HG03159 (cell line): ENCODE results near the gene SPEF1.
"Not testable (repeated sequence)": the region's sequence is repeated elsewhere in the genome, so short reads cannot be mapped to it uniquely, and the experiment has no call there.

ENCODE experiments used
- ATAC-seq: cut with Tn5 transposase; IDR thresholded peaks from one replicate; pipeline ENCODE4 v1.9.1; 2021; ENCODE audit warnings: mild to moderate bottlenecking, moderate library complexity; ENCODE audit not compliant: unreplicated experiment

Gene SPEF1, protein sequence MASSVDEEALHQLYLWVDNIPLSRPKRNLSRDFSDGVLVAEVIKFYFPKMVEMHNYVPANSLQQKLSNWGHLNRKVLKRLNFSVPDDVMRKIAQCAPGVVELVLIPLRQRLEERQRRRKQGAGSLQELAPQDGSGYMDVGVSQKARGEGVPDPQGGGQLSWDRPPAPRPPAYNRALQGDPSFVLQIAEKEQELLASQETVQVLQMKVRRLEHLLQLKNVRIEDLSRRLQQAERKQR

DNA sequence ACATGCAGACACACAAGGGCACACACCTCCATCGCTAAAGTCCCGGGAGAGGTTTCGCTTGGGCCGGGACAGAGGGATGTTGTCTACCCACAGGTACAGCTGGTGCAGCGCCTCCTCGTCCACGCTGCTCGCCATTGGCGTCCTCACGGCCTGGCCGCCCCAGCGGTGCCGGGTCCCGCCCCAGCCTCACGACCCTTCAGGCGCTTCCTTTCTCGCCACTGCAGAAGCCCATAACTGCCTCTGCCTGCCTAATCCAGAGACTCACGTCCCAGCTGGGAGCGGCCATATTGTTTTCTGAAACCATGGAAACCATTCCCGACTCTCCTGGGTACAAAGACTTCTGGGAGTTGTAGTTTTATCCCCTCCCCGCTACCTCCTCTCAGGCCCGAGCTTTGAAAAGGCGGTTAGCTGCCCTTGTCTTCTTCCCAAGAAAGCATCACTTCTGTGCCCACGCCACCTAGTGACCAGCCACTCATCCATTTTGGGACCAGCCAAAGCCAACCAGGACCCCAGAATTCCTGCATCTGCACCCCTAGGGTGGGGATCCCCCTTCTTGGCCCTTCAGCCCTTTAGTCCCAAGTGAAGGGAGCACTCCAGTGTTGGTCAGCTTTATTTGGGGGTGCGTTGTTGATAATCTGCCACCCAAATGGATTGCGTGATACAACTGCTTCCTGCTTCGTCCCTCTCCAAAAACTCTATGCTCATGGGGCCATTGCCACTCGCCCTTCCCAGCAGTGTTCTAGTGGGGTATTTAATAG is at the start of gene SPEF1:
SPEF1 (minus strand) TSS at position 296 of the 758 bp plus-strand sequence; CDS start at position 135, 161 bp downstream.
- no peak for ATAC-seq

DNA sequence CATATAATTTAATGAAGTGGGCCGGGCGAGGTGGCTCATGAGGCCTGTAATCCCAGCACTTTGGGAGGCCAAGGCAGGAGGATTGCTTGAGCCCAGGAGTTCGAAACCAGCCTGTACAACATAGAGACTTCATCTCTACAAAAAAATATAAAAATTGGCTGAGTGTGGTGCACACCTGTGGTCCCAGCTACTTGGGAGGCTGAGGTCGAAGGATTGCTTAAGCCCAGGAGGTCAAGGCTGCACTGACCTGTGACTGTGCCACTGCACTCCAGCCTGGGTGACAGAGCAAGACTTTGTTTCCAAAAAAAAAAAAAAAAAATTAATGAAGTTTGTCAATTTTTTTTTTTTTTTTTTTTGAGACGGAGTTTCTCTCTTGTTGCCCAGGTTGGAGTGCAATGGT is 48.6 kb upstream of the SPEF1 start:
- not testable (repeated sequence) for ATAC-seq

DNA sequence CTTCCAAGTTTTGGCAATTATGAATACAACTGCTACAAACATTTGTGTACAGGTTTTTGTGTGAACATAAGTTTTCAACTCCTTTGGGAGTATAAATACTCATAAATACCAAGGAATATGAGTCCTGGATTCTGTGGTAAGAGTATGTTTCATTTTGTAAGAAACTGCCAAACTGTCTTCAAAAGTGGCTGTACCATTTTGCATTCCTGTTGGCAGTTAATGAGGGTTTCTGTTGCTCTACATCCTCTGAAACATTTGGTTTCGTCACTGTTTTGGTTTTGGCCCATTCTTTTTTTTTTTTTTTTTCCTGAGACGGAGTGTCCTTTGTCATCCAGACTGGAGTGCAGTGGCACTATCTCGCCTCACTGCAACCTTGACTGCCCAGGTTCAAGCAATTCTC is 47.5 kb upstream of the SPEF1 start:
- no peak for ATAC-seq

DNA sequence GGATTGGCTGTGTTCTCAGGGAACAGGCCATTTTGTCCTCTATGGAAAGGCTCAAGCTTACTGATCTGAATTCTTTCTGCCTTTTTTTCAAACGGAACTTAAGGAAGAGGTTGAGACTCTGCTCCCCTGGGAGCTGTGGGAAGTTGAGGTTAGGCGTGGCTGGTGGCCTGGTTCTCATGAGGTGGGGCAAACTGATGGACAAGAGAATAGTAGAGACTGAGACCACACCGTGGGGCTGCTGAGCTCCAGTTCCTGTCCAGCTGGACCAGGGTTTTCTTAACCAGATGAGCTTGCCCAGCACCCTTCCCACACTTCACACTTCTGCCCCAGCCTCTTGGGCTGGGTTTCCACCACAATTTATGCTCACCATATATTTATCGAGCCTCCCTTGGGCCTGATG is 45.2 kb upstream of the SPEF1 start:
- no peak for ATAC-seq

DNA sequence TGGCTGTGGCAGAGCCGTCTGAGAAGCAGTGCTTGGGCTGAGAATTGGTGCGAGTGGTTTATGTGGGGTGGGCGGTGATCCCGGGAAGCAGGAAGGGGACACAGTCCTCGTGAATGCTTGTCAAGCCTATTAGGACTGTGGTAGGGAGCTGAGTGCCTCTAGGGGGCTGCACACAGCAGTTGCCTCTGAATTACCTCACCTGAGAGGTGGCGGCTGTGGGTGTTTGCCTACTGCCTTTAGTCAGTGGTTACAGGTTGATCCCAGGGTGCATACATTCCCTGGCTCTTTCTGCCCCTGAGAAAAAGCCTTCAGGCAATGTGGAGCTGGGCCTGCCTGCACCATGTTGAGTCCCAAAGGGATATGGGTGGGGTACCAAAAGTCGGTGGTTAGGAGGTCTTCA is 44.3 kb upstream of the SPEF1 start:
- ATAC-seq: no peak

DNA sequence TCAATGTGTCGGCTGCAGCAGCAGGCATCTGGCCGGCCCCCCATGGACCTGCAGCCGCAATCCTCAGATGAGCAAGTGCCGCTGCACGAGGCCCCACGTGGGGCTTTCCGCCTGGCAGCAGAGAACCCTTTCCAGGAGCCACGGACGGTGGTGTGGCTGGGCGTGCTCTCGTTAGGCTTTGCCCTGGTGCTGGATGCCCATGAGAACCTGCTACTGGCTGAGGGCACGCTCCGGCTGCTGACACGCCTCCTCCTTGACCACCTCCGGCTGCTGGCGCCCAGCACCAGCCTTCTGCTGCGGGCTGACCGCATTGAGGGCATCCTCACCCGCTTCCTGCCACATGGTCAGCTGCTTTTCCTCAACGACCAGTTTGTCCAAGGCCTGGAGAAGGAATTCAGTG is 42.6 kb upstream of the SPEF1 start:
- ATAC-seq: no peak

DNA sequence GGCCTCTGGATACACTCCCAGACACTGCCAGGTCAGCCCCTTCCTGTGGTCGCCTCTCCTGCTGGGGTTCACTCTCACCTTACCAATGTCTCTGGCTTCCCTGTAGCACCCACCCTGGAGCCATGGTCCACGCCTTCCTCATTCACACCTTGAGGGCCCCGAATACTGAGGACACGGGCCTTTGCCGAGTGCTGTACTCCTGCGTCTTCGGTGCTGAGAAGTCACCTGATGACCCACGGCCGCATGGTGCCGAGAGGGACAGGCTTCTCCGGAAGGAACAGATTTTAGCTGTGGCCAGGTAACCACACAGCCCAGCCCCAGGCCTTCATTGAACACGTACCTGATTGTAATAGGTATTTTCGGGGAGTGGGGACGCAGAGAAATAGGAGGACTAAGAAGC is 40.7 kb upstream of the SPEF1 start:
- no peak for ATAC-seq

DNA sequence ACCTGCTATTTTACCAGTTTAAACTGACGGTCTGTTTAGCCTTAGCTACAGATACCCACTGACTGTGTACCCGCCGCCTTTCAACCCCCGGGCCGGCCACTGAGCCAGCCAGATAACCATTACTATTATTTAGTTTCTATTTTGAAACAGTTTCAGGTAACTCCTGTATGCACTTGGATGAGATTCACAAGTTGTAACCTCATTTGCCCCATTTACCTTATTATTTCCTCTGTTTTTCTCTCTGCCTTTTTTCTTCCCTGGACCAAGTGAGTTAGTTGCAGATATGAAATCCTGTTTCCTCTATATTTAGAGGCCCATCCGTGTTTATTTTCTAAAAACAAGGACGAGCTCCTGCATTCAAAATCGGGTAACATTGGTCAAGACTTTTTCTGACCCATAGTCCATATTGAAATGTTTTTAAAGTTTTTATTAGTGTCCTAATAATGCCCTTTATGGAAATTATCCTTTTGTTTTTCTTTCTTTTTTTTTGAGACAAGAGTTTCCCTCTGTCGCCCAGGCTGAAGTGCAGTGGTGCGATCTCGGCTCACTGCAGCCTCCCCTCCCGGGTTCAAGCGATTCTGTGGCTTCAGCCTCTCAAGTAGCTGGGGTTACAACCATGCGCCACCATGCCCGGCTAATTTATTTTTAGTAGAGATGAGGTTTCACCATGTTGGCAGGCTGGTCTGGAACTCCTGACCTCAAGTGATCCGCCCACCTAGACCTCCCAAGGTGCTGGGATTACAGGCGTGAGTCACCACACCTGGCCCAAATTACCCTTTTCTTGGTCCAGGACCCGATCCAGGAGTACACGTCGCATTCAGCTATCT is 39.9 kb upstream of the SPEF1 start:
- ATAC-seq: no peak

DNA sequence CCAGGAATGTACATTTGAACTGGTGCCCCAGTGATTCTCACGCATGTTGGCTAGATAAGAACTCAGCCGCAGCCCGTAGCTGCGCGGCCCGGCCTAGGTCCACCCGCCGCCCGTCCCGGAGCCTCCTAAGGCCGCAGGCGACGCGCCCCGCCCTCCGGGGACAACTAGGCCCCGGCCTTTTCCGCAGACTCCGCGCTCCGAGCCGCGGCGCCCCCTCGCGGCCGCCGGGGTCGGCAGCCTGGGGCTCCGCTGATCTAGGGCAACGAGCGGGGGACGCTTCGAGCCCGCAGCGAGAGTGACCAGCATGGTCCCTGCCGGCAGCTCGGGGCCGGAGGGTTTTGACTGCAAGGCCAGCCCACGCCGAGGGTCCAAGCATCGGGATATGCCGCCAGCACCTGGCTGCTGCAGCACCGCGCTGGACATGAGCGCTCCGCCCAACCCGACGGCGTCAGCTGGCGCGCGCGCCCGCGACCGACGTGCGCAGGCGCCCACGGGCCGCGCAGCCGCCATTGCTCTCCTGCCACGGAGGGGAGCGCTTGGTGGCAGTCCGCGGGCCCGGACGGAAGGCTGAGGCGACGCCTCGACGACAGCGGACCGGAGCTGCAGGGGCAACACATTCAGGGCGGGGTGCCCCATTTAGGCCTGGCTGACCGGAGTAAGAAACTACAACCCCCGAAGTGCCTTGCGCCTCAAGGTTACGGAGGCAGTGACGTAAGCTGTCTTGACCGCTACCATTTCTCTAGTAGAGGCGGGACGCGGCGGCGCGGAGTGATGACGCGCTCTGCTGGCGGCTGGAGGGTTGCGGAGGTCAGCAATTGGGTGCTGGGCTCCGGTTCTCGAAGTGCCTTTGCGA is 39.0 kb upstream of the SPEF1 start, which contains the start of gene AP5S1:
AP5S1 (plus strand) TSS at position 500 of the 853 bp plus-strand sequence. CDS start 1,571 bp downstream, outside the sequence.
- ATAC-seq: peak; percentile 84

DNA sequence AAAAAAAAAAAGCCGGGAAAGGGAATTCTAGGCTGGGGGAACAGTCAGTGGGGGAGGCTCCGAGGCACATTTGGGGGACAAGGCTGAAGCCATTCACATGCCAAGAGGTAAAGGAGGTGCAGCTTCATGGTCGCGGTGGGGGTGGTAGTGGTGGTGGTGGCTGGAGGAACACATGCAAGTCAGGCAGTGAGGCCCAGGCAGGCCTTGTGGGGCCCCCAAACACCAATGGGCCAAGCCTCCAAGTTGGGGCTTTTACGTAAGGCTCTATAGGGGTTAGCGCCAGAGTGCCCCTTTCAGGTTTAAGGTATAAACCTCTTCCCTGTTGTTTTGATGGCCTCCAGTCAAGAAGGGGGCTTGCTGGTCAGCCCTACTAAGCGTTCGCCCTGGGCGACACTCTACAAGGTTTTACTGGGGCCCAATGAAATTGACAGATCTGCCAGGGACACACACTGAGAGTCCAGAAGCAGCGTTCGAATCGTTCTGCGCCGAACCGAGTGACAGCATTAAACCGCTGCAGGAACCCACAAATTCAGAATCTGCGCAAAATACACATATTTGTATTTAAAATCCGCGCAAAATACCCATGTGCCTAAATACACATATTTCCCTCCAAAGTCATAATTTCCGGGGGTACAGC is 38.3 kb upstream of the SPEF1 start:
- no peak for ATAC-seq

DNA sequence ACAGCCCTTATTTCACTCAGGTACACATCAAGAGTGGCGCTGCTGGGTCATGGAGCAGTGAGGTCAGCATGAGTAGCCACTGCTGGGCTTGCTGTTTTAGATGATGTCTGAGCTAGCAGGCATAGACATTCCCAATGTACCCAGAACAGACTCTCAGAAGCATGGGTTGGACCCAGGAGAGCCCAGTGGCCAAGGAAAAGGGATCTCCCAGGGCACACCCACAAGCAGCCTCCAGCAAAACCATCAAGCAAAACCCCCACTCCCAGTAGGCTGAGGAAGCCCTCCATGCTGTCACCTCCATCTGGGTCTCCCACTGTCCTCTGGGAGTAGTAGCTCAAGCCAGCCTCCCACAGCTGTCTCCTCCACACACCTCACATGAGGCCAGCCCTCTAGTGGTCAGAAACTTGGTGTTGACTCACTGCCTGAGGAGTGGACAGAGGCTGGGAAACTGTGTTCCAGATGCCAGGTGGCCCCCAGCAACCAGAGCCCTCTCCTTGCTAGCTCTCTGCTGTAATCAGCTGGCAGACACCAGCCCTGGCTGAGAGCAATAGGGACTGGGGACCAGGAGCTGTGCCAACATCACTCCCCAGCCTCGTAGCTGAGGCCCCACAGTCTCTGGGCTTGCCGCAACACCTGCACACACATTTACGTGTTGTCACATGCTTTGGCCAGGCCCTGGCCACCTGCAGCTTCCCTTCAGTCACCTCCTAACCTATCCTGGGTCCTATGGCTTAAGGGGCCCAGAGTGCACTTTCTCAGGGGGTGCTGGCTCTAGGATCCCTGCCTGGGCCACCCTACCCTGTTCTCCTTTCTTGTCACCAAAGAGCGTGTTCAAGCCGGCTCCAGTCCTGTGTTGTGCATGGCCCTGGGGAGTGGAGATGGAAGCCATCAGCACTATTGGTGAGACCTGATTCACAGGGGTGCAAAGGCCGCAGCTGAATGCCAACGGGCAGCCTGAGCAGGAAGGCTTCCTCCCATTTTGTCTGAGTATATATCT is 37.2 kb upstream of the SPEF1 start:
- no peak for ATAC-seq

DNA sequence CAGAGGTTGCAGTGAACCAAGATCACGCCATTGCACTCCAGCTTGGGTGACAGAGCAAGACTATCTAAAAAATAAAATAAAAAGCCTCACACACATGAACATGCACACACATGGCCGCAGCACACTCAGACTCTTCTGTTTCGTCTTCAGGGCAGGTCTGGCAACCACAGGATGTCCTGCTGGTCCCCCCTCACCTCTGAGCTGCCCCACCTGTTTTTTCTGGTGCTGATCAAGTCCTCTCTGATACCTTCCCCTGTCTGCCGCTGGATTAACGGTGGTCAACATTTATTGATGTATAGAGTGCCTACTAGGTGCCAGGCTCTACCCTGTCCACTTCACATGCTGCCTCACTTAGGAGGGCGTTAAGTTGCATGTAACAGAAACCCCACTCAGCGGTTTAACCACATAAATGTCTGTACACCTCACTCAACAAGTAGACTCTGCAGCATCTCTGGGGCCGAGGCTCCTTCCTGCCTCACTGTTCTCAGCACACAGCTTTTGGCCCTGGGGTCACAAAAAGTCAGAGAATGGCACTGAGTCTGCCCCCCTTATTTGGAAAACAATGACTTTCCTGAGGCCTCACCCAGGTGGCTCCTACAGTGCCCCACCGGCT is 34.6 kb upstream of the SPEF1 start:
- ATAC-seq: no peak

DNA sequence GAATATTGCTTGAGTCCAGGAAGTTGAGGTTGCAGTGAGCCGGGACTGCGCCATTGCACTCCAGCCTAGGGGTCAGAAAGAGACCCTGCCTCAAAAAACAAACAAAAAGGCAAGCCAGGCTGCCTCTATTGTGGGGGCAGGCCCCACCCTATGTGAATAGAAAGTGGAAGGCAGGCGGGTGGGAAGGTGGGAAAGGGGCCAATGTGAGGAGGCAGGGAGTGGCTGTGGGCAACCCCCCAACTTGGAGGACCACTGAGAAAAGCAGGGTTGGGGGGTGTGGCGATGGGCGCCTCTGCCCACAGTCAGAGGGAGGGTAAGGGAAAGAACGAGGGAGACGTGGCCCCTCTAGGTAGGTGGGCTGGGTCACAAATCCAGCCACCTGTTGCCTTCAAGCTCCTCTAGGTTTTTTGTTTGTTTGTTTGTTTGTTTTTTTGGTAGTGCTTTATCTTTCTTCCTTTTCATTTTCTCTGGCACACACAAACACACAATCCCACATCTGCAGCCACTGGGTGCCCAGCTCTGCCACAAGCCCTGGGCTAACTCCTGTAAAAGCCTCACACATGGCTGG is 33.8 kb upstream of the SPEF1 start:
- no peak for ATAC-seq

DNA sequence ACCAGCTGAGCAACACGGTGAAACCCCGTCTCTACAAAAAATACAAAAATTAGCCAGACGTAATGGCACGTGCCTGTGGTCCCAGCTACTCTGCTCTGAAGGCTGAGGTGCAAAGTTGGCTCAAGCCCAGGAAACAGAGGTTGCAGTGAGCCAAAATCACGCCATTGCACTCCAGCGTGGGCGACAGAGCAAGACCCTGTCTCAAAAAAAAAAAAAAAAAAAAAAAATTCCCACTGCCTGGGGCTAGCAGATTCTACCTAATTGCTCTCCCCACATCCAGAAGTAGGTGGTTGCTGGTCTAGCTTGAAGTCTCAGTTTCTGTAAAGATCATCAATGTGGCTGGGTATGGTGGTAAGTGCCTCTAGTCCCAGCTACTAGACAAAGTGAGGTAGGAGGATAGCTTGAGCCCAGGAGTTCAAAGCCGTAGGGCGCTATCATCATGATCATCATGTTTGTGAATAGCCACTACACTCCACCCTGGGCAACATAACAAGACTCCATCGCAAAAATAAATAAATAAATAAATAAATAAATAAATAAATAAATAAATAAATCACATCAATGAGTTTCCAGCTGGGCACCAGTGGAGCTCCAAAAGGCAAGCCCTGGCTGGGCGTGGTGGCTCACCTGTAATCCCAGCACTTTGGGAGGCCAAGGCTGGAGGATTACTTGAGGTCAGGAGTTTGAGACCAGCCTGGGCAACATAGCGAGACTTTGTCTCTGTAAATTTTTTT is 32.8 kb upstream of the SPEF1 start:
- no peak for ATAC-seq

DNA sequence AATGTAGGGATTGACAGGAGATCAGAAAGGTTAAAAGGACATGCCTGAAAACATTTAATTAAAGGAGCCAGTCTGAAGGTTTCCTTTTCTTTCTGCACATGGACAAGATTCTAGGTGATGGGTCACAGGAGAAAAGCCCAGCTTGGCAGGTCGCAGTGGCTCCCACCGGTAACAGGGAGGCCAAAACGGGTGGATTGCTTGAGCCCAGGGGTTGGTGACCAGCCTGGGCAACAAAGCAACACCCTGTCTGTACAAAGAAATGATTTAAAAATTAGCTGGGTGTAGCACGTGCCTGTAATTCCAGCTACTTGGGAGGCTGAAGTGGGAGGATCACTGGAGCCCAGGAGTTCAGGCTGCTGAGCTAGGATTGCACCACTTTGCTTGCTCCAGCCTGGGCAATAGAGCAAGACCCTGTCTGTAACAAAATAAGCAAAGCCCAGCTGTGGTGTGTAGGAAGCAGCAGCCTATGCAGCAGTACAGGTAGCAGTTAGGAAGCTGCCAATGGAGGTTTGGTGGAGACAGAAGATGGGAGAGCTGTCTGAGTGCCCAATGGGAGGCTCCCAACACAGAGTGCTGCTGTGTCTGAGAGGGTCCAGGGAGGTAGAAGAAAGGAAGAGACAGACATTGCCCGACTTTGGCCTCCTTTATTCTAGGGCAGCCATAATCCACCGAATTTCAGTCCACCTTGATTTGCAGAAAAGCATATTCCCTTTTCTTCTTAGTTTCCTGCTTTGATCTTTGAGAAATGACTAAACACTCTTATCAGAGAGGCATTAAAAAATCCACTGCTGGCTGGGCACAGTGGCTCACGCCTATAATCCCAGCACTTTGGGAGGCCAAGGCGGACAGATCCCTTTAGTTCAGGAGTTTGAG is 32.0 kb upstream of the SPEF1 start:
- no peak for ATAC-seq

DNA sequence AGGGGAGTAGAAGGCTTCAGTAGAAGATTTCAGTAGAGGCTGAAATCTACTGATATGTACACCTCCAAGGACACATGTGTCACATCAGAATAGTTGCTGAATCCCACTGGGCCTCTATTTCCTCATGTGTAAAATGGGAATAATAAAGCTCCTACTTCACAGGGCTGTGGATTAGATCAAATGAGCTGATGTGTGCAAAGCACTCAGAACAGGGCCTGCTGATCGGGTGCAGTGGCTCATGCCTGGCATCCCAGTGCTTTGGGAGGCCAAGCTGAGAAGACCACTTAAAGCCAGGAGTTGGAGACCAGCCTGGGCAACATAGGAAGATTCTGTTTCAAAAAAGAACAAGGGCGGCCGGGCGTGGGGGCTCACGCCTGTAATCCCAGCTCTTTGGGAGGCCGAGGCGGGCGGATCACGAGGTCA is 31.0 kb upstream of the SPEF1 start:
- ATAC-seq: no peak
